HG03460 (cell line): Measurements from ENCODE around the gene AGPAT2.

Source experiments
- ATAC-seq: cut with Tn5 transposase; IDR thresholded peaks from one replicate; pipeline ENCODE4 v1.9.1; 2021; ENCODE audit not compliant: unreplicated experiment

Gene AGPAT2

GRCh38 chr9:136686794-136687711, at the start of gene AGPAT2:
Gene AGPAT2 (minus strand): TSS chr9:136687457. CDS start chr9:136687357, 100 bp downstream.
- peak; percentile 60 for ATAC-seq

- no peak for ATAC-seq
These were observed 48.7 kb upstream of the AGPAT2 start for GRCh38 chr9:136735812-136736480.

- ATAC-seq = no peak
These were observed 47.7 kb upstream of the AGPAT2 start for GRCh38 chr9:136734837-136735496.

- ATAC-seq = no peak
These were observed 46.4 kb upstream of the AGPAT2 start for GRCh38 chr9:136733611-136734010.

DNA sequence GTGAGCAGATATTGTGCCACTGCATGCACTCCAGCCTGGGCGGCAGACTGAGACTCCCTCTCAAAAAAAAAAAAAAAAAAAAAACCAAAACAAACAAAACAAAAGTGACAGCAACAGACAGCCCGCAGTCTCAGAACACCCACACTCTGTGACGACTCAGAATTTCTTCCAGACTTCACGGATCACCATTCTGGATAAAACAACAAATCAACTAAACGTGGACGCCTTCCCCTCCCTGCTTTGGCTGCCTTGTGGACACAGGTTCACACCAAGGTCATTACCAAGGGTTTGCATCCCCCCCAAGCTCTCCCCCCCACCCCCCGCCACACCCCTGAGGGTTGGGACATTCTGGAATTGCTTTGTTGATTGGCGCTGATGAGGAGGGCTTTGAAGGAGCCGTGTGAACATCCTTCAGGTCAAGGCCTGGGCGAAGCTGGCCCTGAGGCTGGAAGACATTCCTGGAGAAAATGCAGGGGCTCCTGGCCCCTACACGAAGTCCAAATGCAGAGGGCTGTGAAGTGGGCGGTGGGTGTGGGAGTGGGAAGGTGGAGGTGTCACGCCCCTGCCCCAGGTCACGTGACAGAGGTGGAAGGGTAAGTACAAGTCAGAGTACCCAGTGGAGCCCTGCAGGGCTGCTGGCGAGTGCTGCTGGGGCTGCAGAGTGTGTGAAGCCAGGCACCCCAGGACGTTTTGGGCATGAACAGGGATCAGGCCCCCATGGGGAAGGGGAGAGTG, 45.4 kb upstream of the AGPAT2 start:
- no peak for ATAC-seq

DNA sequence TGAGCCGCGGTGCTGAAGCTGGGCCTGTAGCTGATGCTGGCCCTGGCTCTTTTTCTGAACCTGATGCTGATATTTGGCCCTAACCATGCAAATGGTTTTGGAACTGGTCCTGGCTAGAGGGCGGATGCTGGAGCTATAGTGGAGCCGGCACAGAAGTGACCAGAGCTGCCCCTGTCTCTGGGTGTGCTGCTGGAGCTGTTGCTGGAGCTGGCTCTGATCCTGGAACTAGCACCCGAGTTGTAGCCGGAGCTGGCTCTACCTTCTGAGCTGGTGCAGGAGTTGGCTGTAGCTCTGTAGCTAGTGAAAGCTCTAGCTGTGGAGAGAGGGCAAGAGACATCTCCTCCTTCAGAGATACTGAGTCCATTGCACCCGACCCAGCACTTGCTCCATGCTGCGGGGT, 42.7 kb upstream of the AGPAT2 start:
- no peak for ATAC-seq

DNA sequence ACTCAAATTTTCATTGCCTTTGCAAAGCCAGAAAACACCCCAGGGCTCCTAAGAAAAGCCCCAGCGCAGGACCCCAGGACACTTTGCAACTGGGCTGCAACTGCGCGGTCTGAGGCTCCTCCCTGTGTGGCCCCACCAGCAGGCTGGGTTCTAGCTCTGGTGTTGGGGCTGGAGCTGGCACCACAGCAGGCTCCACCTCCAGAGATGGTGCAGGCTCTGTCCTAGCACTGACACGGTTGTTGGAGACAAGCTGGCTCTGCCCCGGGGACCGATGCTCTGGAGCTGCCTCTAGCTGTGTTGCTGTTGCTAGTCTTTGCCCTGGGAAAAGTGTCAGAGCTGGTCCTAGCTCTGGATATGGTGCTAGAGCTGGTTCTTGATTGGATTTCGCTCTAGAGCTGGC, 41.9 kb upstream of the AGPAT2 start:
- no peak for ATAC-seq

- peak; percentile 22 for ATAC-seq
These were observed 41.4 kb upstream of the AGPAT2 start for GRCh38 chr9:136728548-136729123.

DNA sequence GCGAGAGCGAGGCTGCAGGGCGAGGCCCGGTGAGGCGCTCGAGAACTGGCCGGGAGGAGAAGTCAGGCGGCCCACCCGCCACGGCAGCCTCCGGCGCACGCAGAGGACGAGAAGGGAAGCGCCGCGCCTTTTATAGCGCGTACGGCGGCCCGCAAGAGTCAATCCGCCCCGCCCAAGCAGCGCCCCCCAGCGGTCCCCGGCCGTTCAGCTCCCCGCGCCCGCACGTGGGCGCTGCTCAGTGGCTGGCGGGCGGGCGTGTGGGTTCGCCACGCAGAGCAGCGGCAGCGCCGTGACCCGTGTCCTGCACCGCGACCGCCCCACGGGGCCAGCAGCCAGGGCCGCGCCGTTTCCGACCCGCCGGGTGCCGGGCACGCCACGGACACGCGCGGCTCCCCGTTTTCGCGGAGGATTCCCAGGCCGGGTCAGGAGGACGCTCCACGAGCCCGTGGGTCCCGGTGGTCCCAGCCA, 40.9 kb upstream of the AGPAT2 start:
- peak; percentile 57 for ATAC-seq

DNA sequence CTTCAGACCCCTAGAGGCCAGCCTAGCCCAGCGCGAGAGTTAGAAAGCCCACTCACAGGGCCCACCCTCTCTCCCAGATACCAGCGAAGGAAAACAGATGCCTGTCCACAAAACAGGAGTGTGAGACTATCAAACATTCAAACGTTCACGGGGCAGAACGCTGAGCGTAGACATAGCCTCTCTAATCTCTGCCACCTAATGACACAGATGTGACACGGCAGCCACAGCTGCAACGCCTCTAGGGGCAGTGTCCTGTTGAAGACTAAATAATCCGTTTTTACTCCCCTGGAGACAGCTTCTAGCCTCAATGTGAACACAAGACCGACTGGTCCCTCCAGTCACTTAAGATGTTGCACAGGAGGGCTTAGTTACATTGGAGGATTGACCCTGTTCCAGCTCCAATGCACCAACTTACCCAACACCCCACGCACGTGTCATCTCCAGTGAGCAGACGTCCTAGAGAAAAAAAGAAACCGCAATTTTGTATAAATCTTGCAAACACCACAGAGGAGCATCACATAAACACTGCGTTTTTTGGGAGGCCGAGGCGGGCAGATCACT, 39.5 kb upstream of the AGPAT2 start:
- ATAC-seq = no peak

DNA sequence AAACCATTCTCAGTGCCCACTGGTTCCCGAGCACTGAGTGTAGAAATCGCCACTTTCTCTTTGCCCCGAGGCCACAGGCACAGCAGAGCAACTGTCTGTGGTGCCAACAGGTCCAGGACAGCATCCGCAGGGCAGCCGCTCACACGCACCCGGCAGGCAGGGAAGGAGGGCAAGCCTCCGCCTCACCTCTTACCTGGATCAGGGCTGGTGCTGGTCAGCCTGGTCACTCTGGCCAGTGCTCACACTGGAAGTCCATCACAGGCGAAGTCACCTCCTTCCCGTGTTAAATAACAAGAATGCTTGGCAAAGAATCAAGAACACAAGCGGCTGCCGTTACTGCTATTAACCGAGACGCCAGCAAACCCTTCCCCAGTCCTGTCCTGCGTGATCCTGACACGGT, 38.9 kb upstream of the AGPAT2 start:
- no peak for ATAC-seq

- no peak for ATAC-seq
These were observed 38.4 kb upstream of the AGPAT2 start for GRCh38 chr9:136725612-136726011.

GRCh38 chr9:136724772-136725171, 37.5 kb upstream of the AGPAT2 start:
- no peak for ATAC-seq

DNA sequence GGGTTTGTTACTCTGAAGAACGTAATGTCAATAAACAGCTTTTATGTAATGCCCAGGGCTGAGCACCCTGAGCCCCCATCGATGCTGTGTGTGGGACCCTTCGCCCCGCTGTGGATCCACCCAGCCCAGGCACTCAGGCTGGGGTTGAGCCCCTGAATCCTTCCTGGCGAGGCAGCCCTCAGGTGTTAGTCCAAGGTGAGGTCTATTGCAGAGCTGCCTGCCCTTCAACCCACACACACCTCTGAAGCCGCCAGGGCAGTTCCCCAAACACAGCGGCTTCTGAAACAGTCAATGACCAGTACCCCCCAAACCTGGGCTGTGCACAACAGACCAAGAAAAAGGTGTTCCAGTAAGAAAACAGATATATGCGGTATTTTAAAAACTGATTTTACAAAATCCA, 36.7 kb upstream of the AGPAT2 start:
- ATAC-seq = no peak

- no peak for ATAC-seq
These were observed 36.2 kb upstream of the AGPAT2 start for GRCh38 chr9:136723362-136723976.

DNA sequence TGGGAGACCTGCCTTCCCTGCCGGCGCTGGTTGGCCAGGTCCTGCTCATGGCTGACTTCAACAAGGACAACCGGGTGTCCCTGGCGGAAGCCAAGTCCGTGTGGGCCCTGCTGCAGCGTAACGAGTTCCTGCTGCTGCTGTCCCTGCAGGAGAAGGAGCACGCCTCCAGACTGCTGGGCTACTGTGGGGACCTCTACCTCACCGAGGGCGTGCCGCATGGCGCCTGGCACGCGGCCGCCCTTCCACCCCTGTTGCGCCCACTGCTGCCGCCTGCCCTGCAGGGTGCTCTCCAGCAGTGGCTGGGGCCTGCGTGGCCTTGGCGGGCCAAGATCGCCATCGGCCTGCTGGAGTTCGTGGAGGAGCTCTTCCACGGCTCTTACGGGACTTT, 35.7 kb upstream of the AGPAT2 start:
- ATAC-seq = no peak

DNA sequence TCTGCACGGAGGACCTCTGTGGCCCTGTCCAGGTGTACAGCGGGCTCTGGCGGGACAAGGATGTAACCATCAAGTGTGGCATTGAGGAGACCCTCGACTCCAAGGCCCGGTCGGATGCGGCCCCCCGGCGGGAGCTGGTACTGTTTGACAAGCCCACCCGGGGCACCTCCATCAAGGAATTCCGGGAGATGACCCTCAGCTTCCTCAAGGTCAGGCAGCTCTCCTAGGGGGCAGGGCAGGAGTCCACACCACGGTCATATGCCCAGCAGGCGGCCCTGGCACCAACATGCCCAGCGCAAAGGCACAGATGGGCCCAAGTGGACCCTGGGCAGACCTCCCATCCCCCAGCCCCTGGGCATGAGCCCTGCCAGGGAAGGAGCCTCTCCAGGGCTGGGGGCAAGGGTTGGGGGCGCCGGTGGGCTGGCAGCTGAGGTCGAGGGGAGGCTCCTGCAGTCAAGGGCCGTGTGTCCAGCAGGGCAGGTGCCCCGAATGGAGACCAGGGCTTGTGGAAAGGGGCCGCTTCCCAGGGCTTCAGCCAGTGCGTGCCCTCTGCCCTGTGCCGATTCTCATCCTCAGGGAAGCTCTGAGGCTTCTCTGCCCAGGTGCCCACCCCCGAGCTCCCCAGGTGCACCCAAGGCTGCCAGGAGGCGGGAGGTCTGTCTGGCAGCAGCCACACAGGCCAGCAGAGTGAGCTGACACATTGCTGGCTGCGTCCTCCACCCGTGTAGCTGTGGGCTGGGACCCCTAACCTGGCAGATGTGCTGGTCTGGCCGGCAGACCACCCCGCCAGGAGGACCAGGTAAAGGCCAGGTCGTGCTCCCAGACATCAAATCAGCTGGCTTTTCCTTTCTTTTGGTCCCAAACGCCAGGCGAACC, 35.1 kb upstream of the AGPAT2 start:
- no peak for ATAC-seq

GRCh38 chr9:136721339-136722092, 34.3 kb upstream of the AGPAT2 start:
- ATAC-seq = no peak
